DOHH2 (cell line): ENCODE data around the gene PSRC1.

ENCODE experiments used
- EZH2phosphoT487 ChIP-seq: fragments of 200-600 bp; sonication (generic); IDR thresholded peaks from 2 replicates; pipeline ENCODE4 v1.6.1; 2017; ENCODE audit warnings: borderline replicate concordance, mild to moderate bottlenecking, antibody characterized with exemption, low read length, moderate library complexity, mixed read lengths
- TF ChIP-seq, protein P1 (sequence below): fragments of 200-600 bp; sonication (generic); IDR thresholded peaks from one replicate; pipeline ENCODE4 v1.5.1; 2014; ENCODE audit warnings: antibody characterized with exemption, mild to moderate bottlenecking, low read depth, low read length; ENCODE audit not compliant: poor library complexity, severe bottlenecking

GRCh38 chr1:109231066-109231465 lies 51.9 kb downstream of the PSRC1 start:
- TF ChIP-seq, protein P1, sequence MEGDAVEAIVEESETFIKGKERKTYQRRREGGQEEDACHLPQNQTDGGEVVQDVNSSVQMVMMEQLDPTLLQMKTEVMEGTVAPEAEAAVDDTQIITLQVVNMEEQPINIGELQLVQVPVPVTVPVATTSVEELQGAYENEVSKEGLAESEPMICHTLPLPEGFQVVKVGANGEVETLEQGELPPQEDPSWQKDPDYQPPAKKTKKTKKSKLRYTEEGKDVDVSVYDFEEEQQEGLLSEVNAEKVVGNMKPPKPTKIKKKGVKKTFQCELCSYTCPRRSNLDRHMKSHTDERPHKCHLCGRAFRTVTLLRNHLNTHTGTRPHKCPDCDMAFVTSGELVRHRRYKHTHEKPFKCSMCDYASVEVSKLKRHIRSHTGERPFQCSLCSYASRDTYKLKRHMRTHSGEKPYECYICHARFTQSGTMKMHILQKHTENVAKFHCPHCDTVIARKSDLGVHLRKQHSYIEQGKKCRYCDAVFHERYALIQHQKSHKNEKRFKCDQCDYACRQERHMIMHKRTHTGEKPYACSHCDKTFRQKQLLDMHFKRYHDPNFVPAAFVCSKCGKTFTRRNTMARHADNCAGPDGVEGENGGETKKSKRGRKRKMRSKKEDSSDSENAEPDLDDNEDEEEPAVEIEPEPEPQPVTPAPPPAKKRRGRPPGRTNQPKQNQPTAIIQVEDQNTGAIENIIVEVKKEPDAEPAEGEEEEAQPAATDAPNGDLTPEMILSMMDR = no peak
- TF ChIP-seq EZH2phosphoT487 = no peak
